ENCODE data around the gene GLRX5. TPM values are rescaled to one million over a fixed set of nuclear protein-coding genes. Genes with fewer than 3 reads are reported as not detected.
A peak's percentile ranks its signal among the peaks of the same experiment; 100 is the strongest.

Gene GLRX5
- total RNA-seq, 3 donors from 2014 or later = 29.1 to 36.1 (median 33.6) TPM

GRCh38 chr14:95535226-95536021, 574 bp downstream of the GLRX5 start:
- Histone ChIP-seq H3K9me3 (no peaks in the 10 kb centered on the region), H3K27me3 (no peaks in the 10 kb centered on the region), H3K4me1 (peaks cover 9 to 35% of the 10 kb centered on the region in 2 donors), H3K36me3 (no peaks in the 10 kb centered on the region), H3K4me3 (peak overlapping the region; percentile 70 to 97 (median 94)), H3K27ac (peak overlapping the region; percentile 83 to 93)
- no peak for TF ChIP-seq POLR2A (IDR thresholded peaks at IDR 0.05)
- TF ChIP-seq, protein P1, sequence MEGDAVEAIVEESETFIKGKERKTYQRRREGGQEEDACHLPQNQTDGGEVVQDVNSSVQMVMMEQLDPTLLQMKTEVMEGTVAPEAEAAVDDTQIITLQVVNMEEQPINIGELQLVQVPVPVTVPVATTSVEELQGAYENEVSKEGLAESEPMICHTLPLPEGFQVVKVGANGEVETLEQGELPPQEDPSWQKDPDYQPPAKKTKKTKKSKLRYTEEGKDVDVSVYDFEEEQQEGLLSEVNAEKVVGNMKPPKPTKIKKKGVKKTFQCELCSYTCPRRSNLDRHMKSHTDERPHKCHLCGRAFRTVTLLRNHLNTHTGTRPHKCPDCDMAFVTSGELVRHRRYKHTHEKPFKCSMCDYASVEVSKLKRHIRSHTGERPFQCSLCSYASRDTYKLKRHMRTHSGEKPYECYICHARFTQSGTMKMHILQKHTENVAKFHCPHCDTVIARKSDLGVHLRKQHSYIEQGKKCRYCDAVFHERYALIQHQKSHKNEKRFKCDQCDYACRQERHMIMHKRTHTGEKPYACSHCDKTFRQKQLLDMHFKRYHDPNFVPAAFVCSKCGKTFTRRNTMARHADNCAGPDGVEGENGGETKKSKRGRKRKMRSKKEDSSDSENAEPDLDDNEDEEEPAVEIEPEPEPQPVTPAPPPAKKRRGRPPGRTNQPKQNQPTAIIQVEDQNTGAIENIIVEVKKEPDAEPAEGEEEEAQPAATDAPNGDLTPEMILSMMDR (IDR thresholded peaks at IDR 0.05) = no peak
- intact Hi-C loops (cut with DNase I; ENCODE audit: low total_unique reads) = no loop called here
- peak in 1 of 2 donors; percentile 17 for DNase-seq (ENCODE audit: low spot score in 2 of 2)

DNA sequence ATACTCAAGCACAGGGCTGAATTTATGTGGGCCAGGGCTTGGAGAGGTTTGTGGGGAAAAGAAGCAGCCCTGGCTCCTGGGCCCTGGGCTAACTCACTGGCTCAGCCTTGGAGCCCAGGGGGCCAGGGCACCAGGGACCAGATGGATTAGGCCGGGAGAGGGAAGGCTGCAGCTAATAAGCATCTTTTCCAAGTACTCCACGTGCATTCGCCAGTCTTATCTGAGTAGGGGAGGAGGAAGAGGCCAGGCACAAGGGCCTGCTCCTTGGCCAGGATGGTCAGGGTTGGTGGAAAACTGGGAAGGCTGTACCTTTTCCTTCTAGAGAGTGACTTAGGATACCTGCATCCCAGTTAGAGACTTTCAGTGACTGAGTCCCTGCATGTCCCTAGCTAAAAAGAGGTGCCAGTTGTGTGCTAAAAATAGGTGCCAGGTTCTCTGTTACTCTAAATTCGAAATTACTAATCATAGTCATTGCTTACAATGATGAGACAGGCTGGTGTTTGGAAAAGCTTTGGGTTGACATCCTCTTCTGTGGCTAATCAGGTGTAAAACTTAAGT, 1.3 kb downstream of the GLRX5 start:
- TF ChIP-seq POLR2AphosphoS5 (IDR thresholded peaks at IDR 0.05) (no peak), POLR2A (IDR thresholded peaks at IDR 0.05) (no peak)
- TF ChIP-seq, protein P1 (IDR thresholded peaks at IDR 0.05) = no peak
- intact Hi-C loops (cut with DNase I; ENCODE audit: low total_unique reads) = no loop called here
- no peaks in the 10 kb centered on the region for H3K36me3 ChIP-seq
- peak in 1 of 2 donors; percentile 13 for DNase-seq (ENCODE audit: low spot score in 2 of 2)
- no peaks in the 10 kb centered on the region for H3K9me3 ChIP-seq
- H3K27me3 ChIP-seq = no peaks in the 10 kb centered on the region
- H3K4me1 ChIP-seq = peaks cover 9 to 30% of the 10 kb centered on the region in 2 donors
- H3K4me3 ChIP-seq = peak overlapping the region; percentile 70 to 97 (median 94)
- no peak overlapping the region for H3K27ac ChIP-seq

- peak overlapping the region in 1 of 3 donors; percentile 94 for H3K4me3 ChIP-seq
- H3K36me3 ChIP-seq = no peaks in the 10 kb centered on the region
- peak in 1 of 2 donors; percentile 3 for DNase-seq (ENCODE audit: low spot score in 2 of 2)
- TF ChIP-seq POLR2AphosphoS5 (IDR thresholded peaks at IDR 0.05) (no peak), POLR2A (IDR thresholded peaks at IDR 0.05) (no peak)
- TF ChIP-seq, protein P1 (IDR thresholded peaks at IDR 0.05) = no peak
- no peaks in the 10 kb centered on the region for H3K9me3 ChIP-seq
- no peaks in the 10 kb centered on the region for H3K27me3 ChIP-seq
- peaks cover 9 to 27% of the 10 kb centered on the region in 2 donors for H3K4me1 ChIP-seq
- no peak overlapping the region for H3K27ac ChIP-seq
- intact Hi-C loops (cut with DNase I; ENCODE audit: low total_unique reads) = no loop called here
Observed at GRCh38 chr14:95536671-95537070, 1.8 kb downstream of the GLRX5 start.

DNA sequence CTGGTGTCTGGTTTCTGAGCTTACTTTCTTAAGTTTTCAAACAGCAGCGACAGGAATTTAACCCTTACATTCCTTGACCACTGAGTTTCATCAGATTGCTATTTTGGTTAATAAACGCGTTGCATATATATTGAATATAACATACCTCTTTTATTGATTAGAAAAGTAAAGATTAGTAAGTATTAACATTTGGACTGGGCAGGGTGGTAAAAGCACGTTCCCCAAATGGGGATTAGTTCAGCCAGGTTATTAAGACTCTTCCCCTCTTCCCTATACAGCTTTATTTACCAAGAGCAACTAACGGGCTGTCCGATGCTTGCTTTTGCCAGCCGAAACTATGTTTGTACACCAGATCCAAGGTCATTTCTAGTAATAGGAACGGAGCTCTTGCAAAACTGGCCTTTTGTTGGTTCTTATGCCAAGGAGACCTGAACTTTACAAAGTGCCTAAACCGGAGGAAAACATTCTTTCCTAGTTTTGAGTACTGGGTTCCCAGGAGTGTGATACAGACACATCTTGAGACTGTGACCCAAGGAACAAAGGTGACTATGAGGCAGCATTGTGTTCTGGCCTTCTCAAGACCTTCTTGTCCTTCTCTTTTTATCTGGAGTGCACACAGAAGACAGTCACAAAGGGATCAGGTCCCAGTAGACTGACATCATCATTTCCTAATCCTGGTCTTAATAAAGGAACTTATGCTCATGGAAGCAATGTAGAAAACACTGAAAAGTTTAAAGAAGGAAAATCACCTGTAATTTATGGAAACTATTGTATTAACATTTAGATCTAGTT, 2.6 kb downstream of the GLRX5 start:
- H3K27ac ChIP-seq = no peak overlapping the region
- DNase-seq (ENCODE audit: low spot score in 2 of 2) = peak in 1 of 2 donors; percentile 10
- H3K27me3 ChIP-seq = no peaks in the 10 kb centered on the region
- no peak overlapping the region for H3K4me3 ChIP-seq
- no peak for TF ChIP-seq POLR2A (IDR thresholded peaks at IDR 0.05)
- TF ChIP-seq, protein P1 (IDR thresholded peaks at IDR 0.05) = no peak
- no peak for TF ChIP-seq POLR2AphosphoS5 (IDR thresholded peaks at IDR 0.05)
- no peaks in the 10 kb centered on the region for H3K9me3 ChIP-seq
- H3K36me3 ChIP-seq = no peaks in the 10 kb centered on the region
- intact Hi-C loops (cut with DNase I; ENCODE audit: low total_unique reads) = no loop called here
- H3K4me1 ChIP-seq = peaks cover 9 to 18% of the 10 kb centered on the region in 2 donors

Measured in breast epithelium (tissue), 4 donors.